Lower leg skin (tissue), 3 donors: ENCODE measurements around the gene DNAJC24.

Source experiments
- CTCF ChIP-seq, 3 donors: fragments of 450-650 bp; IDR thresholded peaks; one replicate each; pipeline ENCODE4 v1.5.1; 2016; ENCODE audit warnings: antibody characterized with exemption in 3 of 3, mild to moderate bottlenecking in 3 of 3, moderate library complexity in 2 of 3
- POLR2A ChIP-seq, 2 donors: fragments of 450-650 bp; IDR thresholded peaks; one replicate each; pipeline ENCODE4 v1.6.1; 2016 to 2017; ENCODE audit warnings: antibody characterized with exemption in 2 of 2, mild to moderate bottlenecking in 1 of 2, moderate library complexity in 1 of 2

GRCh38 chr11:31422703-31423102 is 53.0 kb downstream of the DNAJC24 start:
- TF ChIP-seq CTCF (IDR thresholded peaks at IDR 0.05) (no peak), POLR2A (IDR thresholded peaks at IDR 0.05) (no peak)
